ENCODE data around the gene TPSD1.

The TPSD1 gene

GRCh38 chr16:1301562-1301961, 45.7 kb downstream of the TPSD1 start:
- no peak for DNase-seq (ENCODE audit: low spot score)
- no peak overlapping the region for H3K27ac ChIP-seq
- TF ChIP-seq CTCF (IDR thresholded peaks at IDR 0.05), result no peak
- H3K4me3 ChIP-seq, result no peak overlapping the region

DNA sequence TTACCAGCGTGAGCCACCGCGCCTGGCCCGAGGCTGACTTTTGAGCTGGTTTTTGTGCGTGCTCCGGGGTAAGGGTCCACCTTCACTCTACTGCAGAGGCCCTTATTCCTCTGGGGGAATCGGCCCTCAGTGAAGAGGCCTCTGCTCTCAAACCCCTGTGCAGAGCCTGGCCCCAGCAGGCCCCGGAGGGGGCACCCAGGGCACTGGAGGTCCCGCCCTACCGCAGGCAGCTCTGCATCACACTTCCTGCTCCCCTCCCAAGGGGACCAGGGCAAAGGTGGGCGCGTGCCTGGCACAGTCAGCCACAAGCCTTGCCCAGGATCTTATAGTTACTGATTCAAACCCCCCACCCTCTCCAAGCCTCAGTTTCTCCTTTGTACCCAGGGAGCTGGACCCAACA, 50.0 kb downstream of the TPSD1 start:
- no peak overlapping the region for H3K27ac ChIP-seq
- H3K4me3 ChIP-seq, result no peak overlapping the region
- no peak for DNase-seq (ENCODE audit: low spot score)
- no peak for TF ChIP-seq CTCF (IDR thresholded peaks at IDR 0.05)

DNA sequence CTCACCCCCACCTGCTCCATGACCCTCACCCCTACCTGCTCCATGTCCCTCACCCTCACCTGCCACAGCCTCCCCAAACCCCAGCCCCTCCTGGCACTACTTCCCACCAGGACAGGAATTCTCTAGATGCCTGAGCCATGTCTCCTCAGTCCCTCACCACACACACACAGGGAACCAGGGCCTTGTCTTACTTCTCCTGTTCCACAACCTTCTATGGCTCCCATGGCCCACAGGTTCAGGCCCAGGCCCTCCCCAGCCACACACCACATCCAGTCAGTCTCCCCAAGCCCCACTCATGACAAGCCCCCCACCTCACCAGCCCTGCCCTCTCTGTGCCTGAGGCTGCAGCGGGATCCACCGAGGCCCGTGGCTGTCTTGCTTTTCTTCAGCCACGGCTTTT, 50.5 kb downstream of the TPSD1 start:
- H3K27ac ChIP-seq, result no peak overlapping the region
- TF ChIP-seq CTCF (IDR thresholded peaks at IDR 0.05), result no peak
- no peak overlapping the region for H3K4me3 ChIP-seq
- no peak for DNase-seq (ENCODE audit: low spot score)

GRCh38 chr16:1308036-1308976, 52.4 kb downstream of the TPSD1 start:
- TF ChIP-seq CTCF (IDR thresholded peaks at IDR 0.05), result no peak
- DNase-seq (ENCODE audit: low spot score), result no peak

More at GRCh38 chr16:1308036-1308976, 52.4 kb downstream of the TPSD1 start:
- Histone ChIP-seq H3K27ac (peak overlapping the region; percentile 96 to 97), H3K4me3 (peak overlapping the region; percentile 78)
